GM19395 (cell line): ENCODE measurements around the gene LRRC8D.
"Not testable (repeated sequence)": the region's sequence is repeated elsewhere in the genome, so short reads cannot be mapped to it uniquely, and the experiment has no call there.

ENCODE experiments used
- ATAC-seq: cut with Tn5 transposase; IDR thresholded peaks from one replicate; pipeline ENCODE4 v1.9.1; 2021; ENCODE audit warnings: mild to moderate bottlenecking, moderate library complexity; ENCODE audit not compliant: unreplicated experiment

LRRC8D gene

GRCh38 chr1:89982846-89983245 is 162.0 kb downstream of the LRRC8D start:
- ATAC-seq = not testable (repeated sequence)

- not testable (repeated sequence) for ATAC-seq
Observed at GRCh38 chr1:89984564-89985116, 163.8 kb downstream of the LRRC8D start.

- no peak for ATAC-seq
Observed at GRCh38 chr1:89986020-89986419, 165.2 kb downstream of the LRRC8D start.
